PFSK-1 (cell line): Measurements from ENCODE around the gene KRT17.

Source experiments
- POLR2AphosphoS5 ChIP-seq: IDR thresholded peaks from 2 replicates; pipeline ENCODE4 v1.6.1; 2012; ENCODE audit warnings: low read depth, mild to moderate bottlenecking, control low read depth, low read length, moderate library complexity
- SIN3A ChIP-seq: IDR thresholded peaks from 2 replicates; pipeline ENCODE4 v1.6.1; 2012; ENCODE audit warnings: mild to moderate bottlenecking, low read length, moderate library complexity, borderline replicate concordance; ENCODE audit not compliant: insufficient read depth
- TAF1 ChIP-seq: IDR thresholded peaks from 2 replicates; pipeline ENCODE4 v1.6.1; 2012; ENCODE audit warnings: low read length, control low read depth, borderline replicate concordance; ENCODE audit not compliant: insufficient read depth
- TF ChIP-seq, protein P1 (sequence below), 2 experiments: IDR thresholded peaks; 2 replicates each; pipeline versions ENCODE4 v1.6.1 to v1.8.0; 2011 to 2012; ENCODE audit warnings: low read depth in 2 of 2, low read length in 2 of 2, control low read depth in 1 of 2, inconsistent platforms in 1 of 2, mild to moderate bottlenecking in 1 of 2, moderate library complexity in 1 of 2; ENCODE audit not compliant: insufficient read depth in 1 of 2

DNA sequence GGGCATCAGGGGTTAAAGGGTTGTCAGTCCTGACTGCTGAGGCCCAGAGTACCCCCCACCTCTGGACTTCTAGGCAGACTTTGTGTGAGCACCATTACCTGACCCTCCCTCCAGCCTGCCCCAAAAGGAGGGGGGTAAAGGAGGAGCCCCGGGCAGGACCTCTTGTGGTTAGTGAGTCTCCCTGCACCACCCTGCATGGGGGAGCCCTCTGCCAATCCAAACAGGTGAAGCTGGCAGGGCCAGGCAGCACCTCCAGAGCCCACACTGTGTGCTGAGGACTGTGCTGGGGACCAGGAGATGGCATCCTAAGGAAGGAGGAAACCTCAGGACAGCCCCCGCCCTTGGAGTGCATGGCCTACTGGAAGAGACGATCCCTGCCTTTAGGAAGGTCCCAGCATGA lies 35.1 kb downstream of the KRT17 start:
- TF ChIP-seq POLR2AphosphoS5 (no peak), TAF1 (no peak), SIN3A (no peak)
- TF ChIP-seq, protein P1, sequence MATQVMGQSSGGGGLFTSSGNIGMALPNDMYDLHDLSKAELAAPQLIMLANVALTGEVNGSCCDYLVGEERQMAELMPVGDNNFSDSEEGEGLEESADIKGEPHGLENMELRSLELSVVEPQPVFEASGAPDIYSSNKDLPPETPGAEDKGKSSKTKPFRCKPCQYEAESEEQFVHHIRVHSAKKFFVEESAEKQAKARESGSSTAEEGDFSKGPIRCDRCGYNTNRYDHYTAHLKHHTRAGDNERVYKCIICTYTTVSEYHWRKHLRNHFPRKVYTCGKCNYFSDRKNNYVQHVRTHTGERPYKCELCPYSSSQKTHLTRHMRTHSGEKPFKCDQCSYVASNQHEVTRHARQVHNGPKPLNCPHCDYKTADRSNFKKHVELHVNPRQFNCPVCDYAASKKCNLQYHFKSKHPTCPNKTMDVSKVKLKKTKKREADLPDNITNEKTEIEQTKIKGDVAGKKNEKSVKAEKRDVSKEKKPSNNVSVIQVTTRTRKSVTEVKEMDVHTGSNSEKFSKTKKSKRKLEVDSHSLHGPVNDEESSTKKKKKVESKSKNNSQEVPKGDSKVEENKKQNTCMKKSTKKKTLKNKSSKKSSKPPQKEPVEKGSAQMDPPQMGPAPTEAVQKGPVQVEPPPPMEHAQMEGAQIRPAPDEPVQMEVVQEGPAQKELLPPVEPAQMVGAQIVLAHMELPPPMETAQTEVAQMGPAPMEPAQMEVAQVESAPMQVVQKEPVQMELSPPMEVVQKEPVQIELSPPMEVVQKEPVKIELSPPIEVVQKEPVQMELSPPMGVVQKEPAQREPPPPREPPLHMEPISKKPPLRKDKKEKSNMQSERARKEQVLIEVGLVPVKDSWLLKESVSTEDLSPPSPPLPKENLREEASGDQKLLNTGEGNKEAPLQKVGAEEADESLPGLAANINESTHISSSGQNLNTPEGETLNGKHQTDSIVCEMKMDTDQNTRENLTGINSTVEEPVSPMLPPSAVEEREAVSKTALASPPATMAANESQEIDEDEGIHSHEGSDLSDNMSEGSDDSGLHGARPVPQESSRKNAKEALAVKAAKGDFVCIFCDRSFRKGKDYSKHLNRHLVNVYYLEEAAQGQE (IDR thresholded peaks at IDR 0.05; ENCODE audit: insufficient read depth in 1 of 2, low read depth in 2 of 2, low read length in 2 of 2): no peak
